ENCODE measurements around the gene EFHD1. TPM values are rescaled to one million over a fixed set of nuclear protein-coding genes. Genes with fewer than 3 reads are reported as not detected.
A peak's percentile ranks its signal among the peaks of the same experiment; 100 is the strongest.

The EFHD1 gene
- under 1 TPM in 1 of 2 experiments, not detected in 1; 0.23 TPM for total RNA-seq

- intact Hi-C loops (cut with DNase I, micrococcal nuclease): no loop called here
- H3K9me3 Mint-ChIP-seq (ENCODE audit: low read depth): no peaks in the 10 kb centered on the region
- H3K27me3 Mint-ChIP-seq: peaks cover 37% of the 10 kb centered on the region
- ATAC-seq (peak; percentile 84), DNase-seq (peak; percentile 66)
- H3K27ac Mint-ChIP-seq: no peak within 1 kb of the TSS
- H3K36me3 Mint-ChIP-seq (ENCODE audit: low read depth): no peaks in the 10 kb centered on the region
- POLR2A ChIA-PET: interaction anchor here (0.5 kb wide), 1 partner anchor 10 kb away, joined by 3 read pairs; no protein-coding TSS in a partner anchor
- H3K4me1 Mint-ChIP-seq: peaks cover 5% of the 10 kb centered on the region
- peak within 1 kb of the TSS; percentile 2 for H3K4me3 Mint-ChIP-seq
- CTCF ChIA-PET: interaction anchor here (0.6 to 1.0 kb wide), 4 partner anchors 21 to 965 kb away, joined by 3 read pairs; no protein-coding TSS in a partner anchor
Observed at GRCh38 chr2:232633413-232634205, at the start of gene EFHD1. EFHD1 (plus strand) TSS chr2:232633604; CDS start chr2:232633705, 101 bp downstream.

GRCh38 chr2:232584238-232584637 is 49.2 kb upstream of the EFHD1 start:
- ChIA-PET CTCF (interaction anchor here (2.4 kb wide), 1 partner anchor 15 kb away, joined by 8 read pairs; no protein-coding TSS in a partner anchor), POLR2A (no interaction called here)
- DNase-seq (no peak), ATAC-seq (no peak)
- Mint-ChIP-seq H3K27me3 (no peaks in the 10 kb centered on the region), H3K4me1 (peaks cover 8% of the 10 kb centered on the region), H3K36me3 (ENCODE audit: low read depth) (peaks cover 39% of the 10 kb centered on the region), H3K27ac (no peak overlapping the region), H3K9me3 (ENCODE audit: low read depth) (peaks cover 4% of the 10 kb centered on the region), H3K4me3 (no peak overlapping the region)
- intact Hi-C loops (cut with DNase I, micrococcal nuclease): no loop called here

GRCh38 chr2:232586943-232587505 is 46.4 kb upstream of the EFHD1 start:
- Mint-ChIP-seq H3K36me3 (ENCODE audit: low read depth) (peaks cover 21% of the 10 kb centered on the region), H3K4me3 (no peak overlapping the region), H3K27me3 (no peaks in the 10 kb centered on the region), H3K9me3 (ENCODE audit: low read depth) (peaks cover 4% of the 10 kb centered on the region), H3K27ac (no peak overlapping the region), H3K4me1 (no peaks in the 10 kb centered on the region)
- ATAC-seq: no peak
- no peak for DNase-seq
- ChIA-PET CTCF (no interaction called here), POLR2A (no interaction called here)
- intact Hi-C loops (cut with DNase I, micrococcal nuclease): no loop called here

- no peak for ATAC-seq
- H3K36me3 Mint-ChIP-seq (ENCODE audit: low read depth): peaks cover 17% of the 10 kb centered on the region
- intact Hi-C loops (cut with DNase I, micrococcal nuclease): no loop called here
Observed at GRCh38 chr2:232587512-232587911, 45.9 kb upstream of the EFHD1 start.

DNA sequence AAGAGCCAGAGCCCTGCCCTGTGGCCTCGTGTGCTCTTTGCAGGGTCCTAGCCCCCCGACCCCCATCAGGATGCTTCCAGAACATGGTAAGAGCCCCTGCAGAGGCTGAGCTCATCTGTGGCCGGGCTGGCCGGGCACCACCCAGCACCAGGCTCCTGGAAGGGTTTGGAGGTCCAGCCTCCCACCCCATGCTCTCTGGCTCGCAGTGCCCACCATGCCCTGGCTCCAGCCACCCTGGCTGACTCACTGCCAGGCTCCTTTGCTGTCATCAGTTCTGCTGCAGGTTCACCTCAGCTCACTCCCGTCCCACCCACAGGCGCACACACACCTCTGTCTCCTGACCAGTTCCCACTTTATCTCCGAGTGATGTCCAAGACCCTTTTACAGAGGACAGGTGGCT is 45.4 kb upstream of the EFHD1 start:
- peaks cover 4% of the 10 kb centered on the region for H3K9me3 Mint-ChIP-seq (ENCODE audit: low read depth)
- no peak for DNase-seq
- H3K36me3 Mint-ChIP-seq (ENCODE audit: low read depth): peaks cover 12% of the 10 kb centered on the region
- ChIA-PET POLR2A (no interaction called here), CTCF (no interaction called here)
- intact Hi-C loops (cut with DNase I, micrococcal nuclease): no loop called here
- no peaks in the 10 kb centered on the region for H3K27me3 Mint-ChIP-seq
- H3K4me1 Mint-ChIP-seq: peaks cover 3% of the 10 kb centered on the region
- H3K27ac Mint-ChIP-seq: no peak overlapping the region
- ATAC-seq: no peak
- no peak overlapping the region for H3K4me3 Mint-ChIP-seq

More at GRCh38 chr2:232587512-232587911, 45.9 kb upstream of the EFHD1 start:
- Mint-ChIP-seq H3K4me3 (no peak overlapping the region), H3K27ac (no peak overlapping the region), H3K27me3 (no peaks in the 10 kb centered on the region), H3K9me3 (ENCODE audit: low read depth) (peaks cover 4% of the 10 kb centered on the region), H3K4me1 (no peaks in the 10 kb centered on the region)
- ChIA-PET POLR2A (no interaction called here), CTCF (no interaction called here)
- DNase-seq: no peak

DNA sequence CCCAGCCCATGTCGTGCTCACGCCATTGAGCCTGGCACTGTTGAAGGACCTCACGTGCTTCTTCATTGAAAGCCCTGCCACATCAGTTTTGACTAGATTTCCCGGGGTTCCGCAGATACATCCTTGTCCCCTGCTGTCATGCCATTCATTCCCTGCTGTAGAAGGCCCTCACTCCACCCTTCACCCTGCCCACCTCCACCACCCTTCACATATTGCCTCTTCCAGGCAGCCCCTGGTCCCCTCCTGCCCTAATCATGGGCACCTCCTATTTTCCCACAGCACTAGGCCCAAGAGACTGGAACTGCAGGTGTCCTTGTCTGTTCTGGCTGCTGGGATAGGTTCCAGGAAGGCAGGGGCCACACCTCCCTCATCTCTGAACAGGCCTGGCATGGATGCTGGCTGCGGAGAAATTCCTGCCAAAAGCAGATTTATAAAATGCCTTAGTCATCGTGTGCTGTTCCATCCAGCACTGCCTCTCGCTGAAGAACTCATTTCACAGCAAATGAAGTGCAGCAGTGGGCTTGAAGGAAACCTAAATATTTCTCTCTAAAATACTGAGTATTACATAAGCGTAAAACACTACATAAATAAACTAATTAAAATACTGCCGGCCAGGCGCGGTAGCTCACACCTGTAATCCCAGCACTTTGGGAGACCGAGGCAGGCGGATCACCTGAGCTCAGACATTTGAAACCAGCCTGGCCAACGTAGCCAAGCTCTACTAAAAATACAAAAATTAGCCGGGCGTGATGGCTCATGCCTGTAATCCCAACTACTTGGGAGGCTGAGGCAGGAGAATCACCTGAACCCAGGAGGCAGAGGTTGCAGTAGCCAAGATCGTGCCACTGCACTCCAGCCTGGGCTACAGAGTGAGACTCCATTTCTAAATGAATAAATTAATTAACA is 44.5 kb upstream of the EFHD1 start:
- intact Hi-C loops (cut with DNase I, micrococcal nuclease): no loop called here
- H3K36me3 Mint-ChIP-seq (ENCODE audit: low read depth): peaks cover 3% of the 10 kb centered on the region
- no peak overlapping the region for H3K27ac Mint-ChIP-seq
- no peak for DNase-seq
- CTCF ChIA-PET: interaction anchor here (0.6 kb wide), 1 partner anchor 16 kb away, joined by 3 read pairs; no protein-coding TSS in a partner anchor
- H3K4me3 Mint-ChIP-seq: no peak overlapping the region
- POLR2A ChIA-PET: no interaction called here
- ATAC-seq: no peak
- H3K27me3 Mint-ChIP-seq: no peaks in the 10 kb centered on the region
- no peaks in the 10 kb centered on the region for H3K9me3 Mint-ChIP-seq (ENCODE audit: low read depth)
- H3K4me1 Mint-ChIP-seq: peaks cover 8% of the 10 kb centered on the region

GRCh38 chr2:232592772-232593395 is 40.5 kb upstream of the EFHD1 start:
- POLR2A ChIA-PET: no interaction called here
- ATAC-seq: peak; percentile 91
- H3K36me3 Mint-ChIP-seq (ENCODE audit: low read depth): no peaks in the 10 kb centered on the region
- H3K27ac Mint-ChIP-seq: peak overlapping the region; percentile 56
- DNase-seq: peak; percentile 20
- no peak overlapping the region for H3K4me3 Mint-ChIP-seq
- H3K9me3 Mint-ChIP-seq (ENCODE audit: low read depth): peaks cover 4% of the 10 kb centered on the region
- intact Hi-C loops (cut with DNase I, micrococcal nuclease): no loop called here
- H3K27me3 Mint-ChIP-seq: no peaks in the 10 kb centered on the region
- CTCF ChIA-PET: interaction anchor here (2.0 kb wide), 1 partner anchor 12 kb away, joined by 7 read pairs; no protein-coding TSS in a partner anchor
- peaks cover 8% of the 10 kb centered on the region for H3K4me1 Mint-ChIP-seq

DNA sequence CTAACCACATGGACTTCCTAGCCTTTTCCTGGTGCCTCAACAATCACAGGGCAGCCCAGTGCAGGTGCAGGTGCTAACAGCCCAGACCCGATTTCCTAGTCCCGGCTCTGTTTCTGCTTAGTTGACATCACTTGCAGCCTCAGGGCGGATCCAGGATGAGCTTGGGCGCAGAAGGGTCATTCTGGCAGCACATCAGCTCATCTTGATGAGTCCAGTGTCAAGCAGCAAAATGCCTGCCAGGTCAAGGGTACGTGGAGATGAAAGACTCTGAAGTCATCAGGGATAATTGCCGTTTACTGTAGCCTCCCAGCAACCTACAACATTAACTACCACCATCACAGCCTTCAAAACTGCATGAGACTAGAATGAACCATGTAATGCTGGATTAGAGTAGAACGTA is 39.4 kb upstream of the EFHD1 start:
- ChIA-PET CTCF (no interaction called here), POLR2A (no interaction called here)
- H3K27ac Mint-ChIP-seq: no peak overlapping the region
- peaks cover 4% of the 10 kb centered on the region for H3K9me3 Mint-ChIP-seq (ENCODE audit: low read depth)
- no peak for ATAC-seq
- H3K4me1 Mint-ChIP-seq: peaks cover 8% of the 10 kb centered on the region
- H3K27me3 Mint-ChIP-seq: no peaks in the 10 kb centered on the region
- no peak for DNase-seq
- no peak overlapping the region for H3K4me3 Mint-ChIP-seq
- no peaks in the 10 kb centered on the region for H3K36me3 Mint-ChIP-seq (ENCODE audit: low read depth)
- intact Hi-C loops (cut with DNase I, micrococcal nuclease): no loop called here

DNA sequence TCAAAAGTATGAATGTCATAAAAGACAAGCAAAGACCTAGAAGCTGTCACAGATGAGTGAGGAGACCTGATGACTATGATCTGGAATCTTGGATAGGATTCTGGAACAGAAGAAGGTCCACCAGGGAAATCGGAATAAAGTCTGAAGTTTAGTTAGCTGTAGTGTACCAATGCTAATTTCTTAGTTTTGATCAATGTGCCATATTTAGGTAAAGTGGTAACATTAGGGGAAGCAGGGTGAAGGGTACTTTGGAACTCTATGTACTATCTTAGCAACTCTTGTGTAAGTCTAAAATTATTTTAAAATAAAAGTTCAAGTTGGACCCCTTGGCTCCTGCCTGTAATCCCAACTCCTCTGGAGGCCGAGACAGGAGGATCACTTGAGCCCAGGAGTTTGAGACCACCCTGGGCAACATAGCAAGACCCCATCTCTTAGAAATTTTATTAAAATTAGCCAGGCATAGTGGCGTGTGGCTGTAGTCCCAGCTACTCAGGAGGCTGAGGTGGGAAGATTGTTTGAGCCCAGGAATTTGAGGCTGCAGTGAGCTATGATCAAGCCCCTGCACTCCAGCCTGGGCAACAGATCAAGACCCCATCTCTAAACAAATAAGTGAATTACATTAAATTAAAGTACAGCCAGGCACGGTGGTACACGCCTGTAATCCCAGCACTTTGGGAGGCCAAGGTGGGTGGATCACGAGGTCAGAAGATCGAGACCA is 35.9 kb upstream of the EFHD1 start:
- ChIA-PET POLR2A (no interaction called here), CTCF (no interaction called here)
- no peaks in the 10 kb centered on the region for H3K27me3 Mint-ChIP-seq
- H3K36me3 Mint-ChIP-seq (ENCODE audit: low read depth): no peaks in the 10 kb centered on the region
- no peak overlapping the region for H3K4me3 Mint-ChIP-seq
- peaks cover 4% of the 10 kb centered on the region for H3K9me3 Mint-ChIP-seq (ENCODE audit: low read depth)
- no peak overlapping the region for H3K27ac Mint-ChIP-seq
- intact Hi-C loops (cut with DNase I, micrococcal nuclease): no loop called here
- ATAC-seq (no peak), DNase-seq (no peak)
- H3K4me1 Mint-ChIP-seq: peaks cover 8% of the 10 kb centered on the region

DNA sequence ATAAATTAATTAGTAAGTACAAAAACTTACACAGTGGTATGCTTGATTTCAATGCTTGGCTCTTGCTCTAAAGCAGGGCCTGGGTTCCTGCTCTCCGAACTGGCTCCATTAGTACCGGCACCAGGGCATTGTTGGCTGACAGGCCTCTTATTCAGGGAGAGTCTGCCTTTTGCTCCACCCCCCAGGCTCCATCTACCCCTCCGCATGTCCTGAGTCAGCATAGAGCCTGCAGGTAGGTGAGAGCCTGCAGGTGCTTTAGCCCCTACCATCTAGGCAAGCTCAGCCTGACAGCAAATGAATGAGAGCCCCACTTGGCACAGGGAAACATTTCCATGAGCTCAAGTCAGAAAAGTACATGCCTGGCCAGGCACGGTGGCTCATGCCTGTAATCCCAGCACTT is 35.1 kb upstream of the EFHD1 start:
- ChIA-PET CTCF (no interaction called here), POLR2A (no interaction called here)
- intact Hi-C loops (cut with DNase I, micrococcal nuclease): no loop called here
- Mint-ChIP-seq H3K4me3 (no peak overlapping the region), H3K27ac (no peak overlapping the region), H3K9me3 (ENCODE audit: low read depth) (peaks cover 4% of the 10 kb centered on the region), H3K27me3 (no peaks in the 10 kb centered on the region), H3K4me1 (peaks cover 2% of the 10 kb centered on the region), H3K36me3 (ENCODE audit: low read depth) (no peaks in the 10 kb centered on the region)
- DNase-seq: no peak
- ATAC-seq: no peak
